Activated CD4-positive, alpha-beta memory T cell treated with anti-CD3 and anti-CD28 coated beads for 36 hours (primary cell): ENCODE data around the gene DGUOK. TPM values are rescaled to one million over a fixed set of nuclear protein-coding genes. Genes with fewer than 3 reads are reported as not detected.

Experiments
- CTCF ChIA-PET: fragments of 350-600 bp; sonication (Branson Sonifier 250); formaldehyde crosslinking; loops from one replicate; lab custom pipeline; 2021; ENCODE audit warnings: antibody characterized with exemption, inconsistent platforms; lab: Charles Lee
- POLR2A ChIA-PET: fragments of 350-600 bp; sonication (Branson Sonifier 250); formaldehyde crosslinking; loops from one replicate; lab custom pipeline; 2021; ENCODE audit warnings: antibody characterized with exemption; lab: Charles Lee
- DNase-seq: peaks from one replicate; pipeline ENCODE4 v3.0.0-alpha.2; 2020
- H3K27ac Mint-ChIP-seq: one replicate; pipeline ENCODE4 v1.8.0; 2021; ENCODE audit warnings: mixed read lengths
- H3K27me3 Mint-ChIP-seq: one replicate; pipeline ENCODE4 v1.8.0; 2021; ENCODE audit warnings: mixed read lengths
- H3K36me3 Mint-ChIP-seq: one replicate; pipeline ENCODE4 v1.8.0; 2021; ENCODE audit warnings: mixed read lengths
- H3K4me1 Mint-ChIP-seq: one replicate; pipeline ENCODE4 v1.8.0; 2021; ENCODE audit warnings: low read depth, mixed read lengths
- H3K4me3 Mint-ChIP-seq: one replicate; pipeline ENCODE4 v1.8.0; 2021; ENCODE audit warnings: mild to moderate bottlenecking, mixed read lengths
- H3K9me3 Mint-ChIP-seq: one replicate; pipeline ENCODE4 v1.8.0; 2021; ENCODE audit warnings: mixed read lengths
- intact Hi-C: fragments of 100-400 bp; cut with micrococcal nuclease; formaldehyde crosslinking; loops from one replicate; pipeline ENCODE4 v1.15.1; 2023
- total RNA-seq, 2 experiments: library from RNA; stranded (reverse); gene quantifications; one replicate each; pipeline ENCODE4 v1.2.3, GENCODE V29; 2021

The DGUOK gene
- total RNA-seq, 2 experiments from 2014 or later, result 101 to 102 TPM

GRCh38 chr2:73984203-73984921, 57.7 kb downstream of the DGUOK start, which contains the start of gene TET3:
TSS of gene TET3 (plus strand) at chr2:73984910. CDS start at chr2:73986404, 1,494 bp downstream.
- peak; percentile 70 for DNase-seq
- no peaks in the 10 kb centered on the region for H3K27me3 Mint-ChIP-seq
- no peaks in the 10 kb centered on the region for H3K9me3 Mint-ChIP-seq
- H3K27ac Mint-ChIP-seq, result peak within 1 kb of the TSS; percentile 95
- peaks cover 72% of the 10 kb centered on the region for H3K4me1 Mint-ChIP-seq
- H3K4me3 Mint-ChIP-seq, result peak within 1 kb of the TSS; percentile 82
- peaks cover 17% of the 10 kb centered on the region for H3K36me3 Mint-ChIP-seq
- ChIA-PET POLR2A (interaction anchor here (1.2 to 3.2 kb wide), 5 partner anchors 9 to 156 kb away, joined by 3 to 11 read pairs (median 4); partner anchors contain the start of genes DGUOK and STAMBP), CTCF (no interaction called here)
- intact Hi-C loops, result no loop called here

GRCh38 chr2:73984922-73985307, 58.2 kb downstream of the DGUOK start:
- H3K36me3 Mint-ChIP-seq, result peaks cover 23% of the 10 kb centered on the region
- intact Hi-C loops, result no loop called here
- H3K27me3 Mint-ChIP-seq, result no peaks in the 10 kb centered on the region
- CTCF ChIA-PET, result interaction anchor here (3.8 kb wide), 1 partner anchor 160 kb away, joined by 32 read pairs; no protein-coding TSS in a partner anchor
- no peak overlapping the region for H3K4me3 Mint-ChIP-seq
- DNase-seq, result peak; percentile 69
- H3K9me3 Mint-ChIP-seq, result no peaks in the 10 kb centered on the region
- H3K27ac Mint-ChIP-seq, result no peak overlapping the region
- peaks cover 72% of the 10 kb centered on the region for H3K4me1 Mint-ChIP-seq
- POLR2A ChIA-PET, result interaction anchor here (1.1 to 3.2 kb wide), 7 partner anchors 9 to 214 kb away, joined by 3 to 11 read pairs (median 4); partner anchors contain the start of genes DGUOK and STAMBP

- Mint-ChIP-seq H3K9me3 (peaks cover 2% of the 10 kb centered on the region), H3K27ac (peak overlapping the region; percentile 95), H3K4me1 (peaks cover 71% of the 10 kb centered on the region), H3K36me3 (peaks cover 28% of the 10 kb centered on the region), H3K27me3 (no peaks in the 10 kb centered on the region), H3K4me3 (peak overlapping the region; percentile 82)
- intact Hi-C loops, result loop anchor here (1.0 to 2.0 kb wide), 3 partner anchors 17 to 59 kb away; partner anchors contain the start of gene DGUOK
- DNase-seq, result peak; percentile 80
- ChIA-PET CTCF (interaction anchor here (0.8 to 3.8 kb wide), 3 partner anchors 14 to 161 kb away, joined by 3 to 32 read pairs (median 3); no protein-coding TSS in a partner anchor), POLR2A (interaction anchor here (0.6 to 3.2 kb wide), 7 partner anchors 16 to 214 kb away, joined by 3 to 11 read pairs (median 4); partner anchors contain the start of genes DGUOK and STAMBP)
These were observed 58.8 kb downstream of the DGUOK start for GRCh38 chr2:73985308-73986084.

DNA sequence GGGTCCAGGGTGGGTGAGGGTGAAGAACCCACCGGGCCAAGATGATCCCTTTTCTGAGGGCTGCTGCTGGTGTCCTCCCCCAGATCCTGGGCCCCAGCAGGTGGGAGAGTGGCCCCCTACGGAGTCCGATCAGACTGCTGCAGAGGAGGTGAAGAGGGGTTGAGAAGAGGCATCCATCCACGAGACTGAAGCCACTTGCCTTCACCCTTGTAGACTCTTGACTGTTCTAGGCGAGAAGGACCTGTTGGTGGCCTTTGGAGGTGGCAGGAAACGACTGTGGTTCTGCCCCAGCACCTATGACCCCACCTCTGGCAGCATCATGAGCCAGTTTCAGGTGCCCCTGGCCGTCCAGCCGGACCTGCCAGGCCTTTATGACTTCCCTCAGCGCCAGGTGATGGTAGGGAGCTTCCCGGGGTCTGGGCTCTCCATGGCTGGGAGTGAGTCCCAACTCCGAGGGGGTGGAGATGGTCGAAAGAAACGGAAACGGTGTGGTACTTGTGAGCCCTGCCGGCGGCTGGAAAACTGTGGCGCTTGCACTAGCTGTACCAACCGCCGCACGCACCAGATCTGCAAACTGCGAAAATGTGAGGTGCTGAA, 59.5 kb downstream of the DGUOK start:
- peak; percentile 65 for DNase-seq
- ChIA-PET CTCF (interaction anchor here (0.8 to 3.8 kb wide), 9 partner anchors 13 to 161 kb away, joined by 3 to 32 read pairs (median 5); no protein-coding TSS in a partner anchor), POLR2A (interaction anchor here (0.6 to 3.2 kb wide), 8 partner anchors 15 to 213 kb away, joined by 3 to 11 read pairs (median 4); partner anchors contain the start of genes DGUOK and STAMBP)
- peak overlapping the region; percentile 95 for H3K27ac Mint-ChIP-seq
- H3K4me3 Mint-ChIP-seq, result peak overlapping the region; percentile 82
- peaks cover 67% of the 10 kb centered on the region for H3K4me1 Mint-ChIP-seq
- H3K9me3 Mint-ChIP-seq, result peaks cover 5% of the 10 kb centered on the region
- peaks cover 34% of the 10 kb centered on the region for H3K36me3 Mint-ChIP-seq
- no peaks in the 10 kb centered on the region for H3K27me3 Mint-ChIP-seq
- intact Hi-C loops, result loop anchor here (1.0 to 2.0 kb wide), 3 partner anchors 16 to 60 kb away; partner anchors contain the start of gene DGUOK

- peak overlapping the region; percentile 82 for H3K4me3 Mint-ChIP-seq
- peak; percentile 74 for DNase-seq
These were observed 60.6 kb downstream of the DGUOK start for GRCh38 chr2:73987109-73987947.

DNA sequence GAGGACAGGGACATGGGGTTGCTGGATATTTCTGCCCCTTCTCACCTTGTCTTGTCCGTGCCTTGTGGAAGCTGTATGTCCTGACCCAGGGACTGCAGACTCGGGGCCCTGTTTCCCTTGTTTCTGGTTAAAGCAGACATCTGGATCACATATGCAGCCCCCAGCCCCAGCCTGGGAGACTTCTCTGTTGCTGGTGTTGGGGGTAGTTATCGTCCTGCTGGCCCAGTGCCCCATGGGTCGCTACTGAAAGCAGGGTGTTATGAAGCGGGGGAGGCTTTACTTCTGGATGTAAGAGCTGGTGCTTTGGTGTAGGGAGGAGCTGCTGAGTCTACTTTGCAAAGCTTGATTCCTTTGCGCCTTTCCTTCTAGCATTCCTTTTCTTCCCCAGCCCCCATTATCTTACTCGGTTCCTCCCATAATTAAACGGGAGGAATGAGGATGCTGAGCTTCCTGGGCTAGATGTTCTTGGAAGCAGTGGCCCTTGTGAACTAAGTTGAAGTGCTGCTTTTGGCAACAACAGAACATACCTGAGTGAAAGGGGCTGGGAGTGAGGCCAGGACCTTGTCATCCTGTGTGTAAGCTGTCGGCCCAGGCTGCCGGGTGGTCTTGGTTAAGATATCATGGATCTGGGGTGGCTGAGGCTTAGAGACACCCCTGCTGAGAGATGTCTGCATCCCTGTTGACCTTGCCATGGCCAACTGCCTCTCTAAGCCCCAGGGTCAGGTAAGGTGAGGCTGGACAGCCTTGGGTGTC, 61.4 kb downstream of the DGUOK start:
- ChIA-PET CTCF (interaction anchor here (0.6 to 3.8 kb wide), 19 partner anchors 9 to 163 kb away, joined by 3 to 32 read pairs (median 4); partner anchors contain the start of genes BOLA3 and STAMBP), POLR2A (interaction anchor here (1.2 to 3.2 kb wide), 9 partner anchors 9 to 61 kb away, joined by 3 to 15 read pairs (median 4); partner anchors contain the start of gene DGUOK)
- no peaks in the 10 kb centered on the region for H3K27me3 Mint-ChIP-seq
- H3K36me3 Mint-ChIP-seq, result peaks cover 50% of the 10 kb centered on the region
- H3K4me1 Mint-ChIP-seq, result peaks cover 63% of the 10 kb centered on the region
- H3K27ac Mint-ChIP-seq, result no peak overlapping the region
- DNase-seq, result no peak
- H3K4me3 Mint-ChIP-seq, result peak overlapping the region; percentile 82
- intact Hi-C loops, result loop anchor here (1.0 to 2.0 kb wide), 6 partner anchors 17 to 157 kb away; no protein-coding TSS in a partner anchor
- H3K9me3 Mint-ChIP-seq, result peaks cover 15% of the 10 kb centered on the region

More at GRCh38 chr2:73987109-73987947, 60.6 kb downstream of the DGUOK start:
- POLR2A ChIA-PET, result interaction anchor here (0.9 to 3.2 kb wide), 12 partner anchors 8 to 159 kb away, joined by 3 to 15 read pairs (median 4); partner anchors contain the start of genes DGUOK and STAMBP
- Mint-ChIP-seq H3K27ac (peak overlapping the region; percentile 95), H3K4me1 (peaks cover 61% of the 10 kb centered on the region), H3K9me3 (peaks cover 12% of the 10 kb centered on the region), H3K27me3 (no peaks in the 10 kb centered on the region), H3K36me3 (peaks cover 45% of the 10 kb centered on the region)
- intact Hi-C loops, result loop anchor here (1.0 to 2.0 kb wide), 6 partner anchors 16 to 156 kb away; no protein-coding TSS in a partner anchor
- CTCF ChIA-PET, result interaction anchor here (0.6 to 3.8 kb wide), 23 partner anchors 9 to 163 kb away, joined by 3 to 32 read pairs (median 4); partner anchors contain the start of genes BOLA3 and STAMBP

DNA sequence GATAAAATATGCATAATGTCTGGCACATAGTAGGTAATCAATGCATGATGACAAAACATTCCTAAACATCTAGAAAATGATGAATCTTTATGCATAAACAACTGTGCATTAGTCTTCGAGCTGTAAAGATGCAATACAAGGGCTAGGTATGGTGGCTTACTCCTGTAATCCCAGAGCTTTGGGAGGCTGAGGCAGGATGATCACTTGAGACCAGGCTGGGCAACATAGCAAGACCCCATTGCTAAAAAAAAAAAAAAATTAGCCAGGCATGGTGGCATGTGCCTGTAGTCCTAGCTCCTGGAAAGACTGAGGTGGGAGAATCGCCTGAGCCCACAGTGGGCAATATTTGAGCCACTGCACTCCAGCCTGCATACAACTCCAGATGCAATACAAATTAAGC, 63.3 kb downstream of the DGUOK start:
- DNase-seq, result no peak
- intact Hi-C loops, result no loop called here
- no peaks in the 10 kb centered on the region for H3K27me3 Mint-ChIP-seq
- CTCF ChIA-PET, result interaction anchor here (1.4 kb wide), 1 partner anchor 166 kb away, joined by 4 read pairs; no protein-coding TSS in a partner anchor
- H3K4me3 Mint-ChIP-seq, result no peak overlapping the region
- POLR2A ChIA-PET, result interaction anchor here (3.2 kb wide), 1 partner anchor 12 kb away, joined by 15 read pairs; no protein-coding TSS in a partner anchor
- H3K4me1 Mint-ChIP-seq, result peaks cover 71% of the 10 kb centered on the region
- no peak overlapping the region for H3K27ac Mint-ChIP-seq
- peaks cover 59% of the 10 kb centered on the region for H3K36me3 Mint-ChIP-seq
- peaks cover 15% of the 10 kb centered on the region for H3K9me3 Mint-ChIP-seq

DNA sequence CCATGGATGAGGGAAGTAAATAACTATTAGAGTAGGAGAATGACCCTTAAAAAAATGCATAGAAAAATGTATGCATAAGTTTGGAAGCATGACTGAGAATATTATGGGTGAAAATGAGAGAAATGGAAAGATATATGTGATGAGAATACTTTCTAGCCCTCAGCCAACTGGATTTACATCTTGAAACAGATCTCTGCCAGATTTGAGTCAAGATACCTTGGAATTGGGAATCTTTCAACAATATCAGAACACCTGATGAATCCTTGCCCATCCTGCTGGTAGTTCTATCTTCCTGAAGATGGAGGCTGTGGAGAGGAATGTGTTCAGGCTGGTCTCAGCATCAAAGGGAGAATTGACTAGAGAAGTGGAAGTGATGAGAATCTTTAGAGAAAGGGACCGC, 63.9 kb downstream of the DGUOK start:
- no peaks in the 10 kb centered on the region for H3K27me3 Mint-ChIP-seq
- no peak overlapping the region for H3K4me3 Mint-ChIP-seq
- no peak overlapping the region for H3K27ac Mint-ChIP-seq
- peaks cover 59% of the 10 kb centered on the region for H3K36me3 Mint-ChIP-seq
- intact Hi-C loops, result no loop called here
- peaks cover 15% of the 10 kb centered on the region for H3K9me3 Mint-ChIP-seq
- peaks cover 75% of the 10 kb centered on the region for H3K4me1 Mint-ChIP-seq
- ChIA-PET CTCF (interaction anchor here (1.4 kb wide), 1 partner anchor 166 kb away, joined by 4 read pairs; no protein-coding TSS in a partner anchor), POLR2A (no interaction called here)
- no peak for DNase-seq

DNA sequence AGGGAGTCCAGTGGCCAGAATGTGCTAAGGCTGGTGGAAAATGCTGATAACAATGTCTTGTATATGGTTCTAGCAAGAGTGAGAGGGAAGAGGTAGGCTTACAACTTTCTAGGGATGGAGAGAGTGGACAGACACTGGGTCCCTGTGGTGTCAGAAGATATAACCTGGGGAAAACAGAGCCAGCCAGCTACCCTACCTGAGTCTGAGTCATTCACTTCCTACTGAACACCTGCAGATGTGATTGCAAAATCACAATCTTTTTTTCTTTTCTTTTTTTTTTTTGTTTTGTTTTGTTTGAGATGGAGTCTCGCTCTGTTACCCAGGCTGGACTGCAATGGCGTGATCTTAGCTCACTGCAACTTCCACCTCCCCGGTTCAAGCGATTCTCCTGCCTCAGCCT, 65.4 kb downstream of the DGUOK start:
- Mint-ChIP-seq H3K36me3 (peaks cover 48% of the 10 kb centered on the region), H3K9me3 (peaks cover 15% of the 10 kb centered on the region), H3K27me3 (no peaks in the 10 kb centered on the region), H3K27ac (no peak overlapping the region), H3K4me3 (no peak overlapping the region), H3K4me1 (peaks cover 78% of the 10 kb centered on the region)
- no peak for DNase-seq
- intact Hi-C loops, result no loop called here
- CTCF ChIA-PET, result no interaction called here
- POLR2A ChIA-PET, result no interaction called here
